Neural cell (in vitro differentiated cells): ENCODE measurements around the gene KRR1.
"Not testable (repeated sequence)": the region's sequence is repeated elsewhere in the genome, so short reads cannot be mapped to it uniquely, and the experiment has no call there.

Experiments used
- CTCF ChIP-seq: fragments of 450-650 bp; IDR thresholded peaks from 2 replicates; pipeline ENCODE4 v1.5.1; 2014; ENCODE audit warnings: antibody characterized with exemption, mild to moderate bottlenecking, moderate library complexity; ENCODE audit not compliant: poor library complexity, severe bottlenecking
- EP300 ChIP-seq: fragments of 450-650 bp; conservative IDR thresholded peaks from 2 replicates; pipeline ENCODE4 v1.6.1; 2014; ENCODE audit warnings: antibody characterized with exemption, mild to moderate bottlenecking, moderate library complexity; ENCODE audit not compliant: poor library complexity, severe bottlenecking
- EZH2 ChIP-seq: fragments of 200-600, 300-800 bp; shearing (Covaris generic), sonication (generic); IDR thresholded peaks from 2 replicates; pipeline ENCODE4 v1.6.1; 2014; ENCODE audit warnings: antibody characterized with exemption, low read length, borderline replicate concordance, mild to moderate bottlenecking; ENCODE audit not compliant: insufficient read depth, poor library complexity, severe bottlenecking
- MXI1 ChIP-seq: fragments of 450-650 bp; conservative IDR thresholded peaks from 2 replicates; pipeline ENCODE4 v1.6.1; 2014; ENCODE audit warnings: antibody characterized with exemption, mild to moderate bottlenecking; ENCODE audit not compliant: poor library complexity, severe bottlenecking
- POLR2AphosphoS5 ChIP-seq: IDR thresholded peaks from 2 replicates; pipeline ENCODE4 v1.6.1; 2012
- RAD21 ChIP-seq: fragments of 450-650 bp; conservative IDR thresholded peaks from 2 replicates; pipeline ENCODE4 v1.6.1; 2014; ENCODE audit warnings: antibody characterized with exemption, mild to moderate bottlenecking, moderate library complexity
- SMC3 ChIP-seq: fragments of 450-650 bp; conservative IDR thresholded peaks from 2 replicates; pipeline ENCODE4 v1.6.1; 2014; ENCODE audit warnings: antibody characterized with exemption, mild to moderate bottlenecking, moderate library complexity; ENCODE audit not compliant: poor library complexity
- TAF1 ChIP-seq: IDR thresholded peaks from 2 replicates; pipeline ENCODE4 v1.6.1; 2012; ENCODE audit warnings: low read depth
- TF ChIP-seq, protein P1 (sequence below): IDR thresholded peaks from 2 replicates; pipeline ENCODE4 v1.6.1; 2012; ENCODE audit warnings: borderline replicate concordance

GRCh38 chr12:75484450-75484849, 27.0 kb downstream of the KRR1 start:
- not testable (repeated sequence) for TF ChIP-seq EP300, SMC3, CTCF, POLR2AphosphoS5, RAD21, EZH2, TAF1, MXI1
- TF ChIP-seq, protein P1, sequence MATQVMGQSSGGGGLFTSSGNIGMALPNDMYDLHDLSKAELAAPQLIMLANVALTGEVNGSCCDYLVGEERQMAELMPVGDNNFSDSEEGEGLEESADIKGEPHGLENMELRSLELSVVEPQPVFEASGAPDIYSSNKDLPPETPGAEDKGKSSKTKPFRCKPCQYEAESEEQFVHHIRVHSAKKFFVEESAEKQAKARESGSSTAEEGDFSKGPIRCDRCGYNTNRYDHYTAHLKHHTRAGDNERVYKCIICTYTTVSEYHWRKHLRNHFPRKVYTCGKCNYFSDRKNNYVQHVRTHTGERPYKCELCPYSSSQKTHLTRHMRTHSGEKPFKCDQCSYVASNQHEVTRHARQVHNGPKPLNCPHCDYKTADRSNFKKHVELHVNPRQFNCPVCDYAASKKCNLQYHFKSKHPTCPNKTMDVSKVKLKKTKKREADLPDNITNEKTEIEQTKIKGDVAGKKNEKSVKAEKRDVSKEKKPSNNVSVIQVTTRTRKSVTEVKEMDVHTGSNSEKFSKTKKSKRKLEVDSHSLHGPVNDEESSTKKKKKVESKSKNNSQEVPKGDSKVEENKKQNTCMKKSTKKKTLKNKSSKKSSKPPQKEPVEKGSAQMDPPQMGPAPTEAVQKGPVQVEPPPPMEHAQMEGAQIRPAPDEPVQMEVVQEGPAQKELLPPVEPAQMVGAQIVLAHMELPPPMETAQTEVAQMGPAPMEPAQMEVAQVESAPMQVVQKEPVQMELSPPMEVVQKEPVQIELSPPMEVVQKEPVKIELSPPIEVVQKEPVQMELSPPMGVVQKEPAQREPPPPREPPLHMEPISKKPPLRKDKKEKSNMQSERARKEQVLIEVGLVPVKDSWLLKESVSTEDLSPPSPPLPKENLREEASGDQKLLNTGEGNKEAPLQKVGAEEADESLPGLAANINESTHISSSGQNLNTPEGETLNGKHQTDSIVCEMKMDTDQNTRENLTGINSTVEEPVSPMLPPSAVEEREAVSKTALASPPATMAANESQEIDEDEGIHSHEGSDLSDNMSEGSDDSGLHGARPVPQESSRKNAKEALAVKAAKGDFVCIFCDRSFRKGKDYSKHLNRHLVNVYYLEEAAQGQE, result not testable (repeated sequence)
